GM12878 (cell line): ENCODE data around the gene IL10RA.

ENCODE experiments used
- CHD2 ChIP-seq: IDR thresholded peaks from 2 replicates; pipeline ENCODE4 v1.6.1; 2011; ENCODE audit warnings: low read depth, low read length, improper control_type of control experiment, borderline replicate concordance
- EZH2 ChIP-seq: IDR thresholded peaks from 2 replicates; pipeline ENCODE4 v1.6.1; 2012; ENCODE audit warnings: low read depth, mild to moderate bottlenecking, control low read depth, inconsistent platforms, low read length, borderline replicate concordance; ENCODE audit not compliant: control insufficient read depth
- GABPA ChIP-seq: IDR thresholded peaks from 2 replicates; pipeline ENCODE4 v1.6.1; 2014; ENCODE audit warnings: antibody characterized with exemption, low read depth, mild to moderate bottlenecking, inconsistent platforms
- POLR2AphosphoS5 ChIP-seq: IDR thresholded peaks from 2 replicates; pipeline ENCODE4 v1.6.1; 2011; ENCODE audit warnings: mild to moderate bottlenecking, low read length, inconsistent platforms
- TAF1 ChIP-seq: IDR thresholded peaks from 2 replicates; pipeline ENCODE4 v1.6.1; 2011; ENCODE audit warnings: mild to moderate bottlenecking, low read depth, low read length, borderline replicate concordance
- USF1 ChIP-seq: IDR thresholded peaks from 2 replicates; pipeline ENCODE4 v1.6.1; 2011; ENCODE audit warnings: borderline replicate concordance, low read depth, mild to moderate bottlenecking, moderate library complexity, mixed read lengths, low read length; ENCODE audit not compliant: insufficient read depth; ENCODE audit errors: extremely low read length
- ZZZ3 ChIP-seq: IDR thresholded peaks from 2 replicates; pipeline ENCODE4 v1.6.1; 2011; ENCODE audit warnings: low read depth; ENCODE audit not compliant: control insufficient read depth, insufficient read length
- TF ChIP-seq, protein P1 (sequence below), 3 experiments: IDR thresholded peaks in 2 of 3; conservative IDR thresholded peaks in 1 of 3; 2 replicates each; pipeline ENCODE4 v1.5.1; 2011; ENCODE audit warnings: low read depth in 3 of 3, low read length in 3 of 3, mild to moderate bottlenecking in 3 of 3, control low read depth in 2 of 3, moderate library complexity in 2 of 3, inconsistent platforms in 1 of 3, mixed read lengths in 1 of 3; ENCODE audit not compliant: control insufficient read depth in 2 of 3, insufficient read depth in 1 of 3; ENCODE audit errors: extremely low read depth in 1 of 3

DNA sequence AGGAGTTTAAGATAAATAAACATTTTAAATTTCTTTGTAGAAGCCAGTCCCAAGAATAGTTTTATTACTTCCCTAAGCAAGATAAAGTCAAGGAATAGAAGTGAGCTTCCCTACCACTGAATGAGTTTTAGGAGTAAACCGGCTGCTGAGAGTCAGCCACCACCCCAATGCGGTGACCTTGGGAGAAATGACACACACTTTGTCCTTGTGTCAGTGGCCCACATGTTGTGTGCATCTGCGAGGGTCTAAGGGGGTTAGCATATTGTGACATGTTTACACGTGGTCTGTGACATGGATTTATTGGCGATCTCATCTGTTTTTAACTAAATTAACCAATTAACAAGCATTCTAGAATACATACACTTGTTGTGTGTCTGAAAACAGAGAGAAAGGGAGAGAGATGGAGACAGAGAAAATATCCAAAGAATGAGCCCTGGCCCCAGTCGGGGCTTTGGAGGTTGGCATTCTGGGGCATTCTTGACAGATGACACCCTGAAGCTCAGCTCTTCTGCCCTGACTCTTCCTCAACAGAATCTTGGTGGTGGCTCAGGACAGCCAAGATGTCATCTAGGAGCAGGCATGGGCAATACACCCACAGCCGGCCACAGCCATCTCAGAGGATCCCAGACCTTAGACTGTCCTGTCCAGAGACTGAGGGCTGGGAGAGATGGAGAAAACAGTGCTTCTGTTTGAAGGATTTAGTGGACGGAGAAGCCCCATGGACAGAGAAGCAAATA lies 60.9 kb downstream of the IL10RA start:
- TF ChIP-seq USF1 (no peak), EZH2 (no peak), CHD2 (no peak), TAF1 (no peak), POLR2AphosphoS5 (no peak), GABPA (no peak), ZZZ3 (no peak)
- TF ChIP-seq, protein P1, sequence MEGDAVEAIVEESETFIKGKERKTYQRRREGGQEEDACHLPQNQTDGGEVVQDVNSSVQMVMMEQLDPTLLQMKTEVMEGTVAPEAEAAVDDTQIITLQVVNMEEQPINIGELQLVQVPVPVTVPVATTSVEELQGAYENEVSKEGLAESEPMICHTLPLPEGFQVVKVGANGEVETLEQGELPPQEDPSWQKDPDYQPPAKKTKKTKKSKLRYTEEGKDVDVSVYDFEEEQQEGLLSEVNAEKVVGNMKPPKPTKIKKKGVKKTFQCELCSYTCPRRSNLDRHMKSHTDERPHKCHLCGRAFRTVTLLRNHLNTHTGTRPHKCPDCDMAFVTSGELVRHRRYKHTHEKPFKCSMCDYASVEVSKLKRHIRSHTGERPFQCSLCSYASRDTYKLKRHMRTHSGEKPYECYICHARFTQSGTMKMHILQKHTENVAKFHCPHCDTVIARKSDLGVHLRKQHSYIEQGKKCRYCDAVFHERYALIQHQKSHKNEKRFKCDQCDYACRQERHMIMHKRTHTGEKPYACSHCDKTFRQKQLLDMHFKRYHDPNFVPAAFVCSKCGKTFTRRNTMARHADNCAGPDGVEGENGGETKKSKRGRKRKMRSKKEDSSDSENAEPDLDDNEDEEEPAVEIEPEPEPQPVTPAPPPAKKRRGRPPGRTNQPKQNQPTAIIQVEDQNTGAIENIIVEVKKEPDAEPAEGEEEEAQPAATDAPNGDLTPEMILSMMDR (IDR thresholded peaks at IDR 0.05 in 2 of 3, conservative IDR thresholded peaks at IDR 0.05 in 1 of 3; ENCODE audit: control insufficient read depth in 2 of 3, extremely low read depth in 1 of 3, insufficient read depth in 1 of 3, low read depth in 3 of 3, low read length in 3 of 3): no peak
